SK-N-SH (cell line): ENCODE data around the gene NDUFB8. TPM values are rescaled to one million over a fixed set of nuclear protein-coding genes. Genes with fewer than 3 reads are reported as not detected.

Source experiments
- CTCF ChIA-PET: fragments of 300-600, 350-600 bp; formaldehyde crosslinking; extraction: SDS; loops from one replicate; lab custom pipeline; 2021; lab: Yijun Ruan, JAX
- POLR2A ChIA-PET: fragments of 350-600 bp; sonication (Branson Sonifier 250); formaldehyde crosslinking; extraction: SDS; loops from one replicate; lab custom pipeline; 2020; ENCODE audit warnings: antibody characterized with exemption, inconsistent platforms; lab: Yijun Ruan, JAX
- DNase-seq: peaks from one replicate; pipeline ENCODE4 v3.0.0; 2012
- H2AFZ ChIP-seq: fragments of 200-600 bp; sonication (generic); 2 replicates; pipeline ENCODE4 v1.8.1; 2016; ENCODE audit warnings: antibody characterized with exemption, mild to moderate bottlenecking, low read depth
- H3F3A ChIP-seq: fragments of 200-600 bp; sonication (generic); replicated peaks from 2 replicates; pipeline ENCODE3; 2016; ENCODE audit warnings: antibody characterized with exemption, mild to moderate bottlenecking; ENCODE audit not compliant: insufficient read depth
- H3K27ac ChIP-seq, 2 experiments: fragments of 200-500 bp in 1 of 2; fragments of 200-600 bp in 1 of 2; sonication (Bioruptor generic) in 1 of 2; sonication (generic), shearing (Covaris generic) in 1 of 2; 2 replicates each; pipeline versions ENCODE4 v1.5.1 to v1.6.1; 2014 to 2016; ENCODE audit warnings: low read depth in 2 of 2, inconsistent platforms in 1 of 2, low read length in 1 of 2, mild to moderate bottlenecking in 1 of 2, mixed read lengths in 1 of 2
- H3K27me3 ChIP-seq: fragments of 200-600 bp; sonication (generic), shearing (Covaris generic); 2 replicates; pipeline ENCODE4 v1.6.1; 2016; ENCODE audit warnings: mixed run types; ENCODE audit not compliant: insufficient read depth
- H3K36me3 ChIP-seq, 2 experiments: fragments of 200-500 bp in 1 of 2; fragments of 200-600 bp in 1 of 2; sonication (Bioruptor generic) in 1 of 2; sonication (generic) in 1 of 2; replicated peaks in 1 of 2; 2 replicates each; pipeline versions ENCODE3 to v1.5.1; 2014 to 2016; ENCODE audit warnings: low read length in 1 of 2, mild to moderate bottlenecking in 1 of 2; ENCODE audit not compliant: insufficient read depth in 2 of 2, control insufficient read depth in 1 of 2
- H3K4me1 ChIP-seq, 2 experiments: fragments of 200-500 bp in 1 of 2; fragments of 200-600 bp in 1 of 2; sonication (Bioruptor generic) in 1 of 2; sonication (generic), shearing (Covaris generic) in 1 of 2; 2 replicates each; pipeline versions ENCODE4 v1.5.1 to v1.6.1; 2014 to 2016; ENCODE audit warnings: low read depth in 1 of 2, low read length in 1 of 2, mixed run types in 1 of 2; ENCODE audit not compliant: insufficient read depth in 2 of 2, control insufficient read depth in 1 of 2
- H3K4me2 ChIP-seq: fragments of 200-600 bp; sonication (generic), shearing (Covaris generic); 2 replicates; pipeline ENCODE4 v1.6.1; 2017; ENCODE audit warnings: mixed run types
- H3K4me3 ChIP-seq, 2 experiments: fragments of 200-500 bp in 1 of 2; fragments of 200-600 bp in 1 of 2; sonication (Bioruptor generic) in 1 of 2; sonication (generic), shearing (Covaris generic) in 1 of 2; 2 replicates each; pipeline versions ENCODE4 v1.5.1 to v1.8.1; 2014 to 2016; ENCODE audit warnings: low read depth in 2 of 2, inconsistent platforms in 1 of 2, low read length in 1 of 2, mild to moderate bottlenecking in 1 of 2, mixed read lengths in 1 of 2, moderate library complexity in 1 of 2
- H3K79me2 ChIP-seq: fragments of 200-600 bp; sonication (generic); 2 replicates; pipeline ENCODE4 v1.8.1; 2017; ENCODE audit warnings: mild to moderate bottlenecking; ENCODE audit not compliant: insufficient read depth
- H3K9ac ChIP-seq: fragments of 200-600 bp; sonication (generic); 2 replicates; pipeline ENCODE4 v1.6.1; 2017; ENCODE audit warnings: mixed run types
- H3K9me2 ChIP-seq: fragments of 200-600 bp; sonication (generic); 2 replicates; pipeline ENCODE4 v1.6.1; 2017; ENCODE audit warnings: mixed run types
- H3K9me3 ChIP-seq: fragments of 200-600 bp; sonication (generic); 2 replicates; pipeline ENCODE4 v1.6.1; 2017; ENCODE audit warnings: mixed run types, mild to moderate bottlenecking, moderate library complexity
- H4K20me1 ChIP-seq: fragments of 200-600 bp; sonication (generic); 2 replicates; pipeline ENCODE4 v1.6.1; 2017; ENCODE audit warnings: mild to moderate bottlenecking, mixed run types; ENCODE audit not compliant: insufficient read depth
- EZH2phosphoT487 ChIP-seq: fragments of 200-600 bp; sonication (generic); IDR thresholded peaks from 2 replicates; pipeline ENCODE4 v1.6.1; 2017; ENCODE audit warnings: low read depth, mixed run types, mild to moderate bottlenecking, antibody characterized with exemption, moderate library complexity, borderline replicate concordance
- FOXM1 ChIP-seq: IDR thresholded peaks from 2 replicates; pipeline ENCODE4 v1.4.0; 2012; ENCODE audit warnings: low read depth, mild to moderate bottlenecking
- JUND ChIP-seq: IDR thresholded peaks from 2 replicates; pipeline ENCODE4 v1.4.0; 2012
- MXI1 ChIP-seq: IDR thresholded peaks from 2 replicates; pipeline ENCODE4 v1.6.1; 2012; ENCODE audit warnings: mild to moderate bottlenecking, low read depth, low read length, improper control_type of control experiment
- RFX5 ChIP-seq: IDR thresholded peaks from 2 replicates; pipeline ENCODE4 v1.6.1; 2012; ENCODE audit warnings: mild to moderate bottlenecking, improper control_type of control experiment, low read length
- SIN3A ChIP-seq: IDR thresholded peaks from 2 replicates; pipeline ENCODE4 v1.6.1; 2012; ENCODE audit warnings: low read depth, mild to moderate bottlenecking, low read length, moderate library complexity, borderline replicate concordance
- SMC3 ChIP-seq: IDR thresholded peaks from 2 replicates; pipeline ENCODE4 v1.6.1; 2012; ENCODE audit warnings: low read depth, low read length, improper control_type of control experiment
- WGBS: methylation state at CpG from one replicate; pipeline ENCODE4 v1.1.6; 2017; ENCODE audit warnings: low lambda C conversion rate; 5-methylcytosine and 5-hydroxymethylcytosine counted together
- polyA plus RNA-seq, 3 experiments: library from polyadenylated mRNA; depleted of rRNA; stranded (reverse); fragments of >200 nt; gene quantifications; 2 replicates each; pipeline ENCODE4 v1.2.3, GENCODE V29; 2012
- TF ChIP-seq, protein P1 (sequence below): IDR thresholded peaks from 2 replicates; pipeline ENCODE4 v1.4.0; 2012; ENCODE audit warnings: low read depth
- TF ChIP-seq, protein P2 (sequence below): IDR thresholded peaks from 2 replicates; pipeline ENCODE4 v1.4.0; 2012; ENCODE audit warnings: low read depth, borderline replicate concordance
- TF ChIP-seq, protein P3 (sequence below): fragments of 150-350 bp; IDR thresholded peaks from 2 replicates; pipeline ENCODE4 v1.6.1; 2017; ENCODE audit warnings: antibody characterized with exemption, low read length, low read depth, borderline replicate concordance
- TF ChIP-seq, protein P4 (sequence below): IDR thresholded peaks from 2 replicates; pipeline ENCODE4; 2012
- TF ChIP-seq, protein P5 (sequence below): IDR thresholded peaks from 2 replicates; pipeline ENCODE4 v1.4.0; 2012; ENCODE audit warnings: low read depth, borderline replicate concordance

NDUFB8 gene
- polyA plus RNA-seq, 1 of the 3 experiments (the other 2 are of a cell fraction) = 368 TPM

DNA sequence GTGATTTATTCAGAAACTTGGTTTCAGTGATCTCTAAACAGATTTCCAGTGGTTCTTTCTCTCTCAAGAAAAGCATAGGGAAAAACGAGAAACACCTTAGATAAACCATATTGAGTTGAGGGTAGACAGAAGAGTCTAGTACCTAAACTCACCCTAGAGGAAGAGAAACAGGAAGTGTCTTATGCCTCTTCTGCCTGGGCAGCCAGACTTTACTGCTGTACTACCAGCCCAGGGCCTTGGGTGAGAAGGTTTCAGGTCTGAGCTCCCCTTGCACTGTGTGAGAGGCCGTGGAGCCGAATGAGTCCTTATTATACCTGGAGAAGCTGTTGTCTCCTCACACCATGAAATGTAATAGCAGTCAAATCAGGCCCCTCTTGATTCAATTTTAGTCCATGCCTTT lies 24.3 kb upstream of the NDUFB8 start:
- CTCF ChIA-PET = interaction anchor here (1.4 to 7.7 kb wide), 3 partner anchors 8 to 325 kb away, joined by 3 to 69 read pairs (median 10); no protein-coding TSS in a partner anchor
- TF ChIP-seq JUND (no peak), SIN3A (no peak), RFX5 (no peak), FOXM1 (no peak), SMC3 (no peak), EZH2phosphoT487 (no peak), MXI1 (no peak)
- TF ChIP-seq, protein P1, sequence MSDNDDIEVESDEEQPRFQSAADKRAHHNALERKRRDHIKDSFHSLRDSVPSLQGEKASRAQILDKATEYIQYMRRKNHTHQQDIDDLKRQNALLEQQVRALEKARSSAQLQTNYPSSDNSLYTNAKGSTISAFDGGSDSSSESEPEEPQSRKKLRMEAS = no peak
- TF ChIP-seq, protein P2, sequence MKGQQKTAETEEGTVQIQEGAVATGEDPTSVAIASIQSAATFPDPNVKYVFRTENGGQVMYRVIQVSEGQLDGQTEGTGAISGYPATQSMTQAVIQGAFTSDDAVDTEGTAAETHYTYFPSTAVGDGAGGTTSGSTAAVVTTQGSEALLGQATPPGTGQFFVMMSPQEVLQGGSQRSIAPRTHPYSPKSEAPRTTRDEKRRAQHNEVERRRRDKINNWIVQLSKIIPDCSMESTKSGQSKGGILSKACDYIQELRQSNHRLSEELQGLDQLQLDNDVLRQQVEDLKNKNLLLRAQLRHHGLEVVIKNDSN = no peak
- TF ChIP-seq, protein P3, sequence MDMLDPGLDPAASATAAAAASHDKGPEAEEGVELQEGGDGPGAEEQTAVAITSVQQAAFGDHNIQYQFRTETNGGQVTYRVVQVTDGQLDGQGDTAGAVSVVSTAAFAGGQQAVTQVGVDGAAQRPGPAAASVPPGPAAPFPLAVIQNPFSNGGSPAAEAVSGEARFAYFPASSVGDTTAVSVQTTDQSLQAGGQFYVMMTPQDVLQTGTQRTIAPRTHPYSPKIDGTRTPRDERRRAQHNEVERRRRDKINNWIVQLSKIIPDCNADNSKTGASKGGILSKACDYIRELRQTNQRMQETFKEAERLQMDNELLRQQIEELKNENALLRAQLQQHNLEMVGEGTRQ = no peak
- TF ChIP-seq, protein P4, sequence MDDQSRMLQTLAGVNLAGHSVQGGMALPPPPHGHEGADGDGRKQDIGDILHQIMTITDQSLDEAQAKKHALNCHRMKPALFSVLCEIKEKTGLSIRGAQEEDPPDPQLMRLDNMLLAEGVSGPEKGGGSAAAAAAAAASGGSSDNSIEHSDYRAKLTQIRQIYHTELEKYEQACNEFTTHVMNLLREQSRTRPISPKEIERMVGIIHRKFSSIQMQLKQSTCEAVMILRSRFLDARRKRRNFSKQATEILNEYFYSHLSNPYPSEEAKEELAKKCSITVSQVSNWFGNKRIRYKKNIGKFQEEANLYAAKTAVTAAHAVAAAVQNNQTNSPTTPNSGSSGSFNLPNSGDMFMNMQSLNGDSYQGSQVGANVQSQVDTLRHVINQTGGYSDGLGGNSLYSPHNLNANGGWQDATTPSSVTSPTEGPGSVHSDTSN = no peak
- TF ChIP-seq, protein P5, sequence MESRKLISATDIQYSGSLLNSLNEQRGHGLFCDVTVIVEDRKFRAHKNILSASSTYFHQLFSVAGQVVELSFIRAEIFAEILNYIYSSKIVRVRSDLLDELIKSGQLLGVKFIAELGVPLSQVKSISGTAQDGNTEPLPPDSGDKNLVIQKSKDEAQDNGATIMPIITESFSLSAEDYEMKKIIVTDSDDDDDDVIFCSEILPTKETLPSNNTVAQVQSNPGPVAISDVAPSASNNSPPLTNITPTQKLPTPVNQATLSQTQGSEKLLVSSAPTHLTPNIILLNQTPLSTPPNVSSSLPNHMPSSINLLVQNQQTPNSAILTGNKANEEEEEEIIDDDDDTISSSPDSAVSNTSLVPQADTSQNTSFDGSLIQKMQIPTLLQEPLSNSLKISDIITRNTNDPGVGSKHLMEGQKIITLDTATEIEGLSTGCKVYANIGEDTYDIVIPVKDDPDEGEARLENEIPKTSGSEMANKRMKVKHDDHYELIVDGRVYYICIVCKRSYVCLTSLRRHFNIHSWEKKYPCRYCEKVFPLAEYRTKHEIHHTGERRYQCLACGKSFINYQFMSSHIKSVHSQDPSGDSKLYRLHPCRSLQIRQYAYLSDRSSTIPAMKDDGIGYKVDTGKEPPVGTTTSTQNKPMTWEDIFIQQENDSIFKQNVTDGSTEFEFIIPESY = no peak
- peaks cover 0 to 8% of the 10 kb centered on the region in 2 experiments; a peak in 1 of 4 replicates for H3K4me1 ChIP-seq
- no peaks in the 10 kb centered on the region for H3K27me3 ChIP-seq
- no peak for DNase-seq
- H3K4me2 ChIP-seq = no peak overlapping the region
- peaks cover 3% of the 10 kb centered on the region for H3F3A ChIP-seq
- no peak overlapping the region for H3K9ac ChIP-seq
- no peak overlapping the region for H3K4me3 ChIP-seq
- POLR2A ChIA-PET = no interaction called here
- H3K36me3 ChIP-seq = peaks cover 14 to 56% of the 10 kb centered on the region in 2 experiments
- no peaks in the 10 kb centered on the region for H4K20me1 ChIP-seq
- 93% methylated on average over 3 of the region's 3 CpGs for WGBS
- no peaks in the 10 kb centered on the region for H3K79me2 ChIP-seq
- H2AFZ ChIP-seq = no peak overlapping the region
- no peaks in the 10 kb centered on the region for H3K9me2 ChIP-seq
- no peak overlapping the region for H3K27ac ChIP-seq
- H3K9me3 ChIP-seq = no peaks in the 10 kb centered on the region
